Retinal pigment epithelial cell (primary cell): Measurements from ENCODE around the gene ARMC9.

ENCODE experiments used
- DNase-seq: peaks from one replicate; pipeline ENCODE4 v3.0.0-alpha.2; 2010; ENCODE audit warnings: low read depth
- H3K4me3 ChIP-seq: 2 replicates; pipeline ENCODE4 v1.5.1; 2011; ENCODE audit warnings: mild to moderate bottlenecking, low read length, control low read depth, moderate library complexity
- CTCF ChIP-seq: conservative IDR thresholded peaks from 2 replicates; pipeline ENCODE4 v1.5.1; 2011; ENCODE audit warnings: low read depth, low read length, control low read depth, inconsistent platforms

ARMC9 gene

GRCh38 chr2:231339316-231339715 lies 140.9 kb downstream of the ARMC9 start:
- no peak for DNase-seq
- no peak for TF ChIP-seq CTCF
- H3K4me3 ChIP-seq = no peak overlapping the region

- no peak overlapping the region for H3K4me3 ChIP-seq
- TF ChIP-seq CTCF = no peak
- DNase-seq = no peak
Observed at GRCh38 chr2:231341100-231341499, 142.7 kb downstream of the ARMC9 start.

- H3K4me3 ChIP-seq = no peak overlapping the region
- TF ChIP-seq CTCF = no peak
- no peak for DNase-seq
Observed at GRCh38 chr2:231342061-231342711, 143.8 kb downstream of the ARMC9 start.

- no peak for DNase-seq
- H3K4me3 ChIP-seq = no peak overlapping the region
- TF ChIP-seq CTCF = no peak
Observed at GRCh38 chr2:231343006-231343710, 144.7 kb downstream of the ARMC9 start.

GRCh38 chr2:231343988-231344387 lies 145.6 kb downstream of the ARMC9 start:
- no peak for DNase-seq
- TF ChIP-seq CTCF = no peak
- no peak overlapping the region for H3K4me3 ChIP-seq

- TF ChIP-seq CTCF = no peak
- DNase-seq = no peak
- no peak overlapping the region for H3K4me3 ChIP-seq
Observed at GRCh38 chr2:231344851-231345250, 146.4 kb downstream of the ARMC9 start.

GRCh38 chr2:231347081-231347480 lies 148.7 kb downstream of the ARMC9 start:
- TF ChIP-seq CTCF = no peak
- no peak overlapping the region for H3K4me3 ChIP-seq
- no peak for DNase-seq
